Measurements from ENCODE around the gene HUWE1.
A peak's percentile ranks its signal among the peaks of the same experiment; 100 is the strongest.

HUWE1 gene

GRCh38 chrX:53684415-53685192, 1.9 kb downstream of the HUWE1 start:
- TF ChIP-seq CTCF (conservative IDR thresholded peaks at IDR 0.05; ENCODE audit: low read depth, low read length), result no peak
- H3K9ac ChIP-seq, result peak overlapping the region; percentile 97; the same call in 1 of the 2 replicates
- no peaks in the 10 kb centered on the region for H3K27me3 ChIP-seq (ENCODE audit: insufficient read depth, low read depth)
- H3K27ac ChIP-seq, result peak overlapping the region; percentile 80
- peak overlapping the region; percentile 93 for H3K4me2 ChIP-seq
- H3K36me3 ChIP-seq (ENCODE audit: insufficient read depth), result no peaks in the 10 kb centered on the region
- peaks cover 56% of the 10 kb centered on the region for H3K79me2 ChIP-seq (ENCODE audit: insufficient read depth, low read depth)
- H3K4me1 ChIP-seq (ENCODE audit: low read depth, poor library complexity, severe bottlenecking), result peaks cover 27% of the 10 kb centered on the region
- H2AFZ ChIP-seq (ENCODE audit: low read depth), result peak overlapping the region; percentile 19; the same call in 1 of the 2 replicates
- no peaks in the 10 kb centered on the region for H4K20me1 ChIP-seq (ENCODE audit: insufficient read depth)
- H3K4me3 ChIP-seq (IDR thresholded peaks at IDR 0.05; ENCODE audit: insufficient read depth, low read depth, low read length), result no peak overlapping the region

- no peak overlapping the region for H2AFZ ChIP-seq (ENCODE audit: low read depth)
- H4K20me1 ChIP-seq (ENCODE audit: insufficient read depth), result no peaks in the 10 kb centered on the region
- peaks cover 64% of the 10 kb centered on the region for H3K79me2 ChIP-seq (ENCODE audit: insufficient read depth, low read depth)
- peak overlapping the region; percentile 94 for H3K27ac ChIP-seq
- H3K4me1 ChIP-seq (ENCODE audit: low read depth, poor library complexity, severe bottlenecking), result peaks cover 36% of the 10 kb centered on the region
- no peaks in the 10 kb centered on the region for H3K36me3 ChIP-seq (ENCODE audit: insufficient read depth)
- no peak for TF ChIP-seq CTCF (conservative IDR thresholded peaks at IDR 0.05; ENCODE audit: low read depth, low read length)
- H3K4me3 ChIP-seq (IDR thresholded peaks at IDR 0.05; ENCODE audit: insufficient read depth, low read depth, low read length), result no peak overlapping the region
- H3K9ac ChIP-seq, result peak overlapping the region; percentile 97
- no peaks in the 10 kb centered on the region for H3K27me3 ChIP-seq (ENCODE audit: insufficient read depth, low read depth)
- H3K4me2 ChIP-seq, result peak overlapping the region; percentile 17; the same call in 1 of the 2 replicates
Observed at GRCh38 chrX:53683556-53684414, 2.7 kb downstream of the HUWE1 start.

- no peaks in the 10 kb centered on the region for H3K36me3 ChIP-seq (ENCODE audit: insufficient read depth)
- H3K9ac ChIP-seq, result peak overlapping the region; percentile 97
- no peak overlapping the region for H3K4me3 ChIP-seq (IDR thresholded peaks at IDR 0.05; ENCODE audit: insufficient read depth, low read depth, low read length)
- TF ChIP-seq CTCF (conservative IDR thresholded peaks at IDR 0.05; ENCODE audit: low read depth, low read length), result no peak
- H3K4me1 ChIP-seq (ENCODE audit: low read depth, poor library complexity, severe bottlenecking), result peaks cover 42% of the 10 kb centered on the region
- peaks cover 72% of the 10 kb centered on the region for H3K79me2 ChIP-seq (ENCODE audit: insufficient read depth, low read depth)
- H3K4me2 ChIP-seq, result peak overlapping the region; percentile 89
- H3K27ac ChIP-seq, result peak overlapping the region; percentile 94
- no peaks in the 10 kb centered on the region for H4K20me1 ChIP-seq (ENCODE audit: insufficient read depth)
- no peaks in the 10 kb centered on the region for H3K27me3 ChIP-seq (ENCODE audit: insufficient read depth, low read depth)
- no peak overlapping the region for H2AFZ ChIP-seq (ENCODE audit: low read depth)
Observed at GRCh38 chrX:53682885-53683555, 3.5 kb downstream of the HUWE1 start.

GRCh38 chrX:53681661-53682060, 4.9 kb downstream of the HUWE1 start:
- H4K20me1 ChIP-seq (ENCODE audit: insufficient read depth), result no peaks in the 10 kb centered on the region
- H3K27ac ChIP-seq, result no peak overlapping the region
- H3K4me1 ChIP-seq (ENCODE audit: low read depth, poor library complexity, severe bottlenecking), result peaks cover 42% of the 10 kb centered on the region
- H3K27me3 ChIP-seq (ENCODE audit: insufficient read depth, low read depth), result no peaks in the 10 kb centered on the region
- no peak for TF ChIP-seq CTCF (conservative IDR thresholded peaks at IDR 0.05; ENCODE audit: low read depth, low read length)
- peak overlapping the region; percentile 97; the same call in 1 of the 2 replicates for H3K9ac ChIP-seq
- peaks cover 84% of the 10 kb centered on the region for H3K79me2 ChIP-seq (ENCODE audit: insufficient read depth, low read depth)
- H2AFZ ChIP-seq (ENCODE audit: low read depth), result no peak overlapping the region
- H3K4me3 ChIP-seq (IDR thresholded peaks at IDR 0.05; ENCODE audit: insufficient read depth, low read depth, low read length), result no peak overlapping the region
- peak overlapping the region; percentile 89; the same call in 1 of the 2 replicates for H3K4me2 ChIP-seq
- no peaks in the 10 kb centered on the region for H3K36me3 ChIP-seq (ENCODE audit: insufficient read depth)

Data from KMS-11 (cell line).